Putamen (tissue), 1 donor: ENCODE data around the gene SYT7.

ENCODE experiments used
- DNase-seq: peaks from one replicate; pipeline ENCODE4 v3.0.0-alpha.2; 2016; ENCODE audit warnings: low spot score

SYT7 gene

DNA sequence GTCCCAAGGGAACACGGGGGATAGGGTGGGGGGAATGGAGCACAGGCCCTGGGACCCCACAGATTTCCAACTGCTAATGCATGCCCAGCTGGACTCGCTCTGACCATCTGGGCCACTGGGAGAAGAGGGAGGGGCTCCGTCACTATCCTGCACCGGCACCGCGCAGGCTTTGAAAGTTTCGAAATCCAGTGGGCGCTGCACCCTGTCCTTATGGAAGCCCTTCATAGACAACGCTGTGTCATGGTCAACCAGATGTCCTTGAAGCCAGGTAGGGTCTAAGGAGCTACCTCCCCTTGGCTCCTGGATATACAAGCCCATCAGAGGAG, 42.3 kb downstream of the SYT7 start:
- no peak for DNase-seq

DNA sequence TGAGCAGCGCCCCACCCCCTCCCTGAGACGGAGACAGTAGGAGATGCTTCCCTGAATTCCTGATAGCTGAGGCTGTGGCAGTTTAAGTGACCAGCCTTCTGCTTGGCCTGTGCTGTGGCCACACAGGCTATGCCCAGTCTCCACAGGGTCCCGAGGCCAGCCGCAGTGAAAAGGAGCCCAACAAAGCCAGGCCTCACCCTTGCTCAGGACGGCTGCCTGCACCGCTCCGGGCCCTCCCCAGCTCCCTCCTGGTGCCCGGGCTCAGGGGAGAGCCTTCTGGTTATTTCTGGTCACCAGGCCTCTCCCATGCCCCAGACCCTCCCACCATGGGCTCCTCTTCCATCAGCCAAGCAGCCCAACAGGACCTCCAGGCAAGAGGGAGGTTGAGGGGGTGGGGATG, 43.5 kb downstream of the SYT7 start:
- DNase-seq = no peak

DNA sequence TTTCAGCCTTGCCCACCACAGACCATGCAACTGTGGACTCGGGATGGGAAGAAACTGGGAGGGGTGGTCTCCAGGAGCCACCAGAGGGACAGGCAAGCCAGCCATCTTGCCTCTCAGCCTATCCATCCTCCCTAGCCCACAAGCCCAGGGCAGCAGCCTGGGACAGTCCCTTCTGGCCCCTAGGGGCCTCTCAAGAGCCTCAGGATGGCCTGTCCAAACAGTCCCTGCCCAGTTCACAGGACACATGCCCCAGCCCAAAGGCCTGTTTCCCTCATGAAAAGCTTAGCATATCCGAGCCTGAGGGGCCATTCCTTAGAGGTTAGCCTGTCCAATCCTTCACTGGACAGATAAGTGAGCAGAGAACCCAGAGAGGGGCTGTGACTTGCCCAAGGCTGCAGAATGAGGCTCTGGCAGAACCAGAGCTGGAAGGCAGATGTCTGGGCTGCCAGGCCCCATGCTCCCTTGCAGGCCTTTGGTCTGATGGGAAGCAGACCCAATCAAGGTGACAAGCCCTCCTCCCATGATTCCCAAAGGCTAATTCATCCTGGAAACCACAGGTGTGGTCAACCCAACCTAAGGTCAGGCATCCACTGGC, 44.1 kb downstream of the SYT7 start:
- no peak for DNase-seq

DNA sequence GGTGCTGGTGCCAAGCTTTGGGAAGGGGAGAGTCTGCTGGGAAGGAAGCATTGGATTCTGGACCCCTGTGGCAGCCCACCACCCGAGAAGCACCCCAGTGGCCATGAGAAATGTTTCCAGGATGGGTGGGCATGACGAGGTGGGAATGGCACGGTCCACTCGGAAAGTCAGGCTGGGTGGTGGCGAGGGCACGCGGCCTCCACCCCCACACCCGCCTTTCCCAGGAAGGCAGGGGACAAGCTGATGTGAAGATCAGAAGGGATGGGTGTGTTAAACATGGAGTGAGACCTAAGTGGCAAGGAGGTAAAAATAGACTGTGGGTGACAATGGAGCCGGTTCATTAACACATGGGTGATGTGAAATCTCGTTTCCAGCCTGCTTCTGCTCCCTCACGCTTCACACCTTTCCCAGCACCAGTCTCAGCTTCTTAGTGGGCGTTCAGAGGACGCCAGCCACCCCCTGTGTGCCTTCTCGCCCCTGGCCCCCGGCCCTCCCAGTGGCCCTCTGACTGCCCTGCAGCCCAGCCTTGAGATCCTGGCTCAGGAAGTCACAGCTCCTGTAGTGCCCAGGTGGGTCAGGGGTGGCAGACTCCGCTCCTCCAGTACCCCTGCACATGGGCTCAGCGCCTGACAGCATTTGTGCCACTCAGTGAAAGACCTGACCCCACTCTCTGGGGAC, 44.7 kb downstream of the SYT7 start:
- DNase-seq = no peak

DNA sequence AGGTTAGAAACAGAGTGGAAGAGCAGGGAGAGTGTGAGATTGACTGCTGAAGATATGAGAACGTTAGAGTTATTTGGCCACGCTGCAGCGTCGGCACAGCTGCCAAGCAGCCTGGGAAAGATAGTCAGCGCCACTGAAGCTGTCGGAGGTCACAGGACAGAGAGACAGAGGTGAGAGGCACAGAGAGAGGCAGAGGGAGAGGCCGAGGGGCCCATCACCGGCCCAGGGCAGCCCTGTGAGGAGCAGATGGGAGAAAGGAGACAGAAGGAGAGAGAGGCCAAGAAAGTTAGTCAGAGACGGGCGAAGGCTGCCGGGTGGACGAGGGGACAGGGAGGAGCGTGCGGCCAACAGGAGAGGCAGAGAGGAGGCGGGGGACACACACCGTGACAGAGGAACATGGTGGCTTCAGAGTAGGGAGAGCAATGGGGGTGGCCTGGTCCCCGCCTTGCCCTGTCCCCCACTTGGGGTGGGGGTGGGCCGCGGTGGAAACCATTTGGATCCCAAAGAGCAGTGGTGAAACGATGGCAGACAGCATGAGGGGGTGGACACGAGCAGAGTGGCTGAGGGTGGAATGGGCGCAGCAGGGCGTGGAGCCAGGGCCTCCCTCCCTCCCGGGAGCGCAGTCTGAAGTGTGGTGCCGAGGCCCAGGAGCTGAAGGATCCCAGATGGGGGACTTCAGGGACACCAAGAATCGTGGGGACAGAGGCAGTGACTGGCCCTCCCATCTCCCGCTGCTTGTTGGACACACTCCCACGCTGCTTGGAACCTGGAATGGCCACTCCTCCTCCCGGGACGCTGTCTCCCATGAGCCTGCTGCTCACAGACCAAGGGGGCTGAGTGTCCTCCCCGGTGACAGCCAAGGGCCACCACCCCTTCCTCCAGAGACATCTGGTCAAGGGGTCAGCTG, 45.7 kb downstream of the SYT7 start:
- no peak for DNase-seq

DNA sequence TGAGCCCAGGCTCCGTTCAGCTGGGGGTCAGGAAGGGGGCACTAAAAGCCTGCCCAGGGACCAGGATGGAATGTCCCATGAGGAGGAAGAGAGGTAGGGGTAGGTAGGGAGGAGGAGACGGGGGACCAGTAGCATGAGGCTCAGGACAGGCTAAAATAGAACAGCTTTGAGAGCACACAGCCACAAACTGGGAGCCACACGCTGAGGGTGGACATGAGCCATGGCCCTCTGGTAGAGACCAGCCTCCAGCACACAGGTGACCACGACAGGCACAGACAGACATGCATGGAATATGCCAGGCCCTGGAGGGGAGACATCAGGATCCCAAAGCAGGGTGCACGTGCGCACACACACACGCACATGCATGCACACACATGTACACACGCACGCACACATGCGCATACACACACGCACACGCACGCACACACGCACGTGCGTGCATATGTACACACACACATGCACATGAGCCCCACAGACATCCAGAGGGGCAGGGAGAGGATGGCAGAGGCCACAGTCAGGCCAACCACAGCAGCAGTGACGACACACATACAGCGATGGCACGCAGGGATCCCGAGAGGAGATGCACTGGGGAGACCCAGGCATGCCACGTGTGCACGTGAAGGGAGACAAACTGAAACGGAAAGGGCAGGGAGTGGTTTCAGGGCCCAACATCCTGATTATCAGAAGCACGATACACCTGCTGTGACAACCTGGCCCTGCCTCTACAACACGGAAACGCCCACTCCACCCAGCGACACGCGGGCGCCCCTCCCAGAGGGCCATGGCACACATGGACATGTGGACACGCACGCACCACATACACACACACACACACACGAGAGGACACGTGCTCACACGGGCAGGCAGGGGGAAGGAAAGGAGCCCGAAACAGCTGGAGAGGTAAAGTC, 46.6 kb downstream of the SYT7 start:
- no peak for DNase-seq

DNA sequence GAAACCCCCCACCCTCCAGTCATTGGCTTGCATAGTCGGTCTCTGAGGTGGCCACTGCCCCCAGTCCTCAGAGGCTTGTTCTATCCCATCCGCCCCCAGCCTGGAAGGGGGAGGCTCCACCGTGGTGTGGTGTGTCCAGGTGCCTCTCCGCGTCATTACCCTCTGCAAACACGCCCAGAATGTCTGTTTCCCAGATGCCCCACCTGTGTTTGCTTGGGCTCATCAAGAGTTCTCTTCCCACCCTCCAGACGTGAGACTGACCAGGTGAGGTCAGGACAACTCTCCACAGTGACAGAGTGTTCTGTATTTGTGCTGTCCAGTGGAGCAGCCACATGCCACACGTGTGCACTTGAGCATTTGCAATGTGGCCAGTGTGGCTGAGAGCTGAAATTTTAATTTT, 47.5 kb downstream of the SYT7 start:
- no peak for DNase-seq

DNA sequence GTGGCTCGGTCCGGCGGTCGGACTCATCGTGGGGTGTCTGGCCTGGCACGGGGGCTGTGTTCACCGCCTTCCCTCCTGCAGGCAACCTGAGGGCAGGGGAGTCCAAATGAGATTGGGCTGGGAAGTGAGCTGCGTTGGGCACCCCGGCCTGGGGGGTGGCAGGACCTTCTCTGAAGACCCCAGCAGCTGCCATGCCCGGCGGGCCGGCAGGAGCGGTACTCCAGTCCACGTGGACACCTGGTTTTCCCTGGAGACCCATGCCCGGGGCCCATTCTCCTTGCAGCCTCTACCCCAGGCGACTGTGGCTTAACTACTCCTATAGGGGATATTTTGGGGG, 47.9 kb downstream of the SYT7 start:
- DNase-seq = no peak

DNA sequence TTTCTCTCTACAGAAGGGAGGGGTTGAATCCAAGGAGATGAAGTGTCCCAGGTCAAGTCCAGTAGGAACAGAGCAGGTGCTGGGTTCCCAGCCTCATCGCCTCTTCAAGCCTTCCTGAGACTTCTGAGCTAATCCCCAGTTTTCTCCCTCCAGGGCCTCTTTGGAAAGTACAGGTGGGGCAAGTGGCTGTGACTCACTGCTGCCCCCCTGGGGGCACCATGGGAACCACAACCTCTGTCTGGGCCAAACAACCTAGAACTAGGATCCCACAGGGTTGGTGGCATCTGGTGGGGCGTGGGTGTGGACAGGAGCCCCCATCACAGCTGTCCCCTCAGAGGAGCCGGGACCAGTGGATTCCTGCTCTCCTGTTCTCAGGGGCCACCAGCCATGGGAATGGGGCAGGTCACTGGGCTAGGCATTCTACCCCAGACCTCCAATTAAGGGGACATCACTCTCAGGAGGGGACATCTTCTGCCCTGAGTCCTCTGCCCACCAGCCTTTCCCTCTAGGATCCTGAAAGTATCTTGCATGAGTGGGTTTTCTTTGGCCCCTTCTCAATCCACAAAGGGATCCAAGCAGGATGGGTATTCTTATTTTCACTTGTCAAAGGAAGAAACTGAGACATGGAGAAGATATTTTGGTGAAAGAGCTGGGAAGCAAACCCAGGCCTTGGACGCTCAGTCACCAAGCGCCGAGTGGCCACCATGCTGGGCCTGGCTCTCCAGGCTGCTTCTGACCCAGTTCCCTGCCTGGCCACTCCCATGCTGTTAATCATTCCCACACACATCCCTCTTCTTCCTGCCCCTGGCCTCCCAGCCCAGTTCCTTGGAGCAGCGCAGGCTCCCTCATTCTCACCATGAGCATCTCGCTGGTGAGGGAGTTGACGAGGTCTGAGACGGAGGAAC, 48.5 kb downstream of the SYT7 start:
- DNase-seq = no peak

DNA sequence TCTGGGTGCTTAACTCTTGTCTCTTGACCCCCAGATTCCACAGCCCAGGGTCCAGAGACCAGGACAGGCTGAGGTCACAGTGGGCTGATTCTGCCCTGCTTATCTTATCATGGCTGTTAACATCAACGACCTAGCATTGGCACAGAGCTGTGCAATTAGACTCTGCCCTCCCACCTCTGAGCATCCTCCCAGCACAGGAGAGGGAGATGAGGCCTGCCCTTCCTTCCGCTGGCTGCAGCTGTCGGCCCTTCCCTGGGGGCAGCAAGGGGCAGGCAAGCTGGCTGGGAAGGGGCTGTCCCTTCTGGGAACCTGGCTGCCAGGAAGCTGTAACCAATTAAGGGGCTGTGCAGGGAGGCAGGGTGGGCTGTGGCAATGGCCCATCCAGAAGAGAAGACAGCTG, 49.8 kb downstream of the SYT7 start:
- no peak for DNase-seq

DNA sequence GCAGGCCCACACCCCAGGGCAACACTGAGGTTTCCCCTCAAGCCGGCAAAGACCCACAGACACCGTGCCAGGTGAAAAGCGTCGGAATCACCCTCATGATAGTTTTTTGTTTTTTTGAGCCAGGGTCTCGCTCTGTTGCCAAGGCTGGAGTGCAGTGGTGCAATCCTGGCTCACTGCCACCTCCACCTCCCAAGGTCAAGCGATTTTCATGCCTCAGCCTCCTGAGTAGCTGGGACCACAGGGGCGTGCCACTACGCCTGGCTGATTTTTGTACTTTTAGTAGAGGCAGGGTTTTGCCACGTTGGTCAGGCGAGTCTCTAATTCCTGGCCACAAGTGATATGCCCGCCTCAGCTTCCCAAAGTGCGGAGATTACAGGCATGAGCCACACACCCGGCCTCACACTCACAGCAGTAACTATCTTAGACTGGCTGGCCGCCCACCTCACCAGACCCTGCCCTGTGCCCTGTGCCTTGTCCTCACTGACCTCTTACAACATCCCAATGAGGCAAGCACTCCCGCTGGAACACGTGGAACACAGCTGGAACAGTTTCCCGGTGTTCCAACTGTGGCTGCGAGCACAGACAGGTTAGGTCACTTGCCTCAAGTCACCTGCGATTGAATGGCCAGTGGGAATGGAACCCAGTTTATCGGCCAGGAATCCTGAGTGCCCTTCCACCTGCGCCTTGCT, 51.2 kb downstream of the SYT7 start:
- no peak for DNase-seq

DNA sequence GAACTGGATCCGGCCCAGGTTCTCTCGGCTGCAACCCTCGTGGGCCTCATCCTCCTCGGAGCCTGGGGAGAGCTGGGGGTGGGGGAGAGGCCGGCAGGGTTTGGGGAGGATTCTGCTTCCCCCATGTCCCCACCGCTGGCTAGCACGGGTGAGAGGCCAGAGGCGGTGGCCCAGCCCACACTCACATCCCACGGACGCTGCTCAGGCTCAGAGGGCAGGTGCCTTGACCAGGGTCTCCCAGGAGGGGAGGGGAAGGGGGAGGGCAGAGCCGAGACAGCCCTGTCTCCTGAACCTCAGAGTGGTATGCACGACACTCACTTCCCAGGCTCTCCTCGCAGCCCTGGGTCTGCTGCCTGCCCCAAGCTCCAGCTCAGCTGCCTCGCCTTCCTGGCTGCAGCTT, 52.8 kb downstream of the SYT7 start:
- no peak for DNase-seq

DNA sequence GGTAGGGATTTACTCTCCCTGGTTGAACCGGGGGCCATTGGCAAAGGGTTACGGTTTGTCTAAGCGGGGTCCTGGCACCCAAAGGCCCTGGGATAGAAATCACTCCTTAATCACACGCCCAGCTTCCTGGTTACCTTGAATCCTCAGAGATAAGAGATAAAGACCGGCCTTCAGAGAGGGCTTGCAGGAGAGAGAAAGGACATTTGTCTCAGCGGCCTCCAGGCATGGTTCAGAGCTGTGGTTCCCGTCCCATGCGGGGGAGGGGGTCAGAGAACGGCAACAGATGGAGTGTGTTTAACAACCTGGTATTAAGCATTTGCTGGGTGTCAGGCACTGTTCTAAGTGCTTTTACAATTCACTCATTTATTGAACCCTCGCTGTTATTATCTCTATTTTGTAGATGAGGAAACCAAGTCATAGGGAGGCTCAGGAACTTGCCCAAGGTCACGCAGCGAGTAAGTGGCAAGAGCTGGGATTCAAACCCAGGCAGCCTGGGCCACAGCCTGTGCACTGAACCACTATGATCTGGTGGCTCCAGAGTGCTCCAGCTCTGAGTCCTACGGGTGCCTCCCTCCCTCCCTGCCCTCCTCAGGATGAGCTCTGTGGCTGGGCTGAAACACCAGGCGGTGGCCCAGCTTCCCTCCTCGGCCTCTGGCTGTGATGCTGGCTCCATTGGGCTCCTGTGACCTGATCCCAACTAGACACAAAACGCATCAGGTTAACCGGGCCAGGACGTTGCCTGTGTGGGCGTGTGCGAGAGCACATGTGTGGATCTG, 53.7 kb downstream of the SYT7 start:
- DNase-seq = no peak

DNA sequence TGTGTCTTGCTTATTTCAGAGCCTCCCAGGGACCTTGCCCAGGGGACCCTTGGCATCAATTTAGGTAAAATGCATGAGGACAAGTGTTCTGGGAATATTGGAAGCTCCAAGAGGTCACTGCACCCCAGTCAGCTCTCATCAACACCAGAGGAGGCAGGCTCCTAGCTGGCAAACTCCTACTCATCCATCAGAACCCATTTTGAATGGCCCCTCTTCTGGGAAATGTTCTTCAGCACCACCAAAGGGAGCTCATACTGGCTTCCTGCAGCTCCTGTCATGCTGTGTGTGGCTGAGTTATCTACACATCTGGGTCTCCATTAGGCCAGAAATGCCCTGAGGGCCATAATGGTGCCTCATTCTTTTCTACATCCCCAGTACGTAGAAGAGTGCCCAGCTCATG, 54.6 kb downstream of the SYT7 start:
- no peak for DNase-seq

DNA sequence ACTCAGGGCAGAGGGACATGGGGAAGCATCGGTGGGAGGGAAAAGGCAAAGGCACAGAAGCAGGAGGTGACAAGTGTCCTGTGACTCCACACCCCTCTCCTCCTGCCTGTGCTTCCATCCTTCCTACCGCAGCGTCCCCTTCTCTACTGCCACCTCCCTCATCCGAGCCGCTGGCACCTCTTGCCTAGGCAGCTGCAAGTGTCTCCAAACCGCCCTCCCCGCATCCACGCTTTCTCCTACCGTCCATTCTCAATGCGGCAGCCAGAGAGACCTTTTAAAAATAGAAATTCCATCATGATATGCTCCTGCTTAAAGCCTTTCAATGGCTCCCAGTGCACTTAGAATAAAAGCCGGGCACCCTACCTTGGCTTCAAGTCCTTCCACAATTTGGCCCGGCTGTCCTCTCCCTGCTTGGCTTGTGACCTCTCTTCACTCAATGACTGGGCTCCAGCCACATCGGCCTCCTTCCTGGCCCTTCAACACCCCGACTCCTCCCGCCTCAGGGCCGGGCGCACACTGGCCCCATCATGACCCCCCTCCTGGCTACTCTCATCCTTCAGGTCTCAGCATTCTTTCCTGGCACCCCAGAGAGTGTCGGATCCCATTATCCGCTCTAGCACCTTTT, 55.8 kb downstream of the SYT7 start:
- DNase-seq = no peak

DNA sequence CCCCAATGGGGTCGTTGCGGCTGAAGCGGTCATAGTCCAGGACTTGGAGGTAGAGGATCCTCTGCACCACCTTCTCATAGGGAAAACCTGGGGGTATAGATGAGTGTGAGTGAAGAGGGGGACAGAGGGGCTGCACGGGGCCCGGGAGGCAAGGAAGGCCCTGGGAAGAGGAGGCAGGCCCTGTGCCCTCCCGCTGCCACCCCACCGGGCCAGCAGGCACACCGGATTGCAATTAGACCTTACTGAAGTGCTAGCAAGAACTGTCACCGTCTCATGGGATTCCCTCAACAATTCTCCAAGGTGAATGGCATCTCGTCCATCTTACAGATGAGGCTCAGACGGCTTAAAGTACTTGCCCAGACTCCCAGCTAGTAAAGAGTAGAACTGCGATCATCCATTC, 56.4 kb downstream of the SYT7 start:
- no peak for DNase-seq

DNA sequence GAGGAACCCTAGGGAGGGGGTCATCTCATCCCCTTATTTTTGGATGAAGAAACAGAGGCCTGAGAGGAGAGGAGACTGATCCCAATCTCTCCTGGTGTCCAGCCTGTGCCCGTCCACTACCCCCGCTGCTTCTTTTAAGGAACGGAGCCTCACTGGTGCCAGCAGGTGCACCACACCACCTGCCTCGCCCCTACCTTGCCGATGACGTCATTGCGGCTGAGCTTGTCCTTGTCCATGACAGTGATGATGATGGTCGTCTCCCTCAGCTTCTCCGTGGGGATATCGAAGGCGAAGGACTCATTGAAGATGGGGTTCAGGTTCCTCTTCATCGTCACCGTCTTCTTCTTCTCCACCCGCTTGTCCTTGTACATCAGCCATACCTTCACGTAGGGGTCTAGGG, 58.0 kb downstream of the SYT7 start:
- DNase-seq = no peak

DNA sequence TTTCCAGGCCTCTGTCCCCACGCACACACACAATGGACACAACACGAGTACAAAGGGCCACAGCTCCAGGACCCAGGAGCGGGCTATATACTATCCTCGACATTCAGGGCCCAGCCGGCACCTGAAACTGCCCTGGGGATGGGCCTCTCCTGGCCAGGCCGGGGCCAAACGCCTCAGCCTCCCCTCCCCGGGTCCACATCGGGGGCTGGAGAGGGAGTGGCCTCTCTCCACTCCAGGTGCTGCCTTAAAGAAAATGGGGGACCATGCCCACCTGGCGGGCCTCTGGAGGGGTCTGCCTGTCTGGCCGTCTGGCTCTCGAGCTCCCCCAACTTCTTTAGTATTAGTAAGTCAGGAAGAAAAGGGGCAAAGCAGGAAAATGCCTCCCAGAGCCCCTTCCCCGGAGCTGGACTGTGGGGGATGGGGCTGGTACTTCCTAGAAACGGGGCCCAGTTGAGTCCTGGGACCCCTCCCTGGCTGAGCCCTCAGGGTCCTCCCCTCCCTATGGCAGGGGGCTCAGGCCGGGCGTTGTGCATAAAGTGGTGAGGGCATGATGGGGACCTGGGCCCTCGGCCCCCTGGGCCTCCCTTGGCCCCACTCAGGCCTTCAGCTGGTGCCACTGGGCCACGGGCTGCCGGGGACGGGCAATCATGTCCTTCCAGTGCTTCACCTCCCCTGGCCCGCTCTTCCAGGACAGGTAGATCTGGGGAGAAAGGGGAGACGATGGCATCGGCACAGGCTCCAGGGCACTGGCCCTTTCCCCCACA, 62.7 kb downstream of the SYT7 start:
- DNase-seq = no peak
